Esophagus squamous epithelium (tissue), 4 donors: Measurements from ENCODE around the gene RNF212.

ENCODE experiments used
- CTCF ChIP-seq, 6 experiments: fragments of 450-650 bp in 4 of 6; fragments of 200-600 bp in 2 of 6; sonication (generic) in 2 of 6; IDR thresholded peaks; one replicate each; pipeline ENCODE4 v1.5.1; 2016 to 2019; ENCODE audit warnings: antibody characterized with exemption in 6 of 6, mild to moderate bottlenecking in 4 of 6, moderate library complexity in 4 of 6
- POLR2A ChIP-seq, 4 donors: fragments of 450-650 bp; IDR thresholded peaks; one replicate each; pipeline ENCODE4 v1.6.1; 2017; ENCODE audit warnings: antibody characterized with exemption in 4 of 4, mild to moderate bottlenecking in 4 of 4, moderate library complexity in 3 of 4

- TF ChIP-seq CTCF (IDR thresholded peaks at IDR 0.05) = no peak
- no peak for TF ChIP-seq POLR2A (IDR thresholded peaks at IDR 0.05)
These were observed 39.3 kb downstream of the RNF212 start for GRCh38 chr4:1074077-1074476.
